GM18526 (cell line): Measurements from ENCODE around the gene SH3TC1.

Experiments
- POLR2A ChIP-seq: IDR thresholded peaks from 3 replicates; pipeline ENCODE4 v1.6.1; 2011; ENCODE audit not compliant: insufficient read length; ENCODE audit errors: extremely low read depth

The SH3TC1 gene

GRCh38 chr4:8269535-8270417, 70.7 kb downstream of the SH3TC1 start, which contains the start of gene HTRA3:
TSS of gene HTRA3 (plus strand) at chr4:8269754. CDS start at chr4:8269969, 215 bp downstream.
- TF ChIP-seq POLR2A, result no peak

GRCh38 chr4:8270418-8270771, 71.3 kb downstream of the SH3TC1 start:
- TF ChIP-seq POLR2A, result no peak

GRCh38 chr4:8270912-8271815, 72.1 kb downstream of the SH3TC1 start:
- TF ChIP-seq POLR2A, result no peak

- no peak for TF ChIP-seq POLR2A
Measured at GRCh38 chr4:8271821-8272220, 72.7 kb downstream of the SH3TC1 start.

- TF ChIP-seq POLR2A, result no peak
Measured at GRCh38 chr4:8272472-8273428, 73.7 kb downstream of the SH3TC1 start.

GRCh38 chr4:8273450-8273849, 74.4 kb downstream of the SH3TC1 start:
- TF ChIP-seq POLR2A, result no peak

- TF ChIP-seq POLR2A, result no peak
Measured at GRCh38 chr4:8274066-8274652, 75.1 kb downstream of the SH3TC1 start.

- no peak for TF ChIP-seq POLR2A
Measured at GRCh38 chr4:8274765-8275547, 75.9 kb downstream of the SH3TC1 start.

- TF ChIP-seq POLR2A, result no peak
Measured at GRCh38 chr4:8275548-8275910, 76.4 kb downstream of the SH3TC1 start.

- TF ChIP-seq POLR2A, result no peak
Measured at GRCh38 chr4:8276358-8277240, 77.5 kb downstream of the SH3TC1 start.

GRCh38 chr4:8277356-8278008, 78.4 kb downstream of the SH3TC1 start:
- no peak for TF ChIP-seq POLR2A

GRCh38 chr4:8278009-8278395, 78.9 kb downstream of the SH3TC1 start:
- TF ChIP-seq POLR2A, result no peak

GRCh38 chr4:8278421-8279287, 79.6 kb downstream of the SH3TC1 start:
- no peak for TF ChIP-seq POLR2A
